HG03571 (cell line): Measurements from ENCODE around the gene NLRP13.

Experiments used
- ATAC-seq: cut with Tn5 transposase; IDR thresholded peaks from one replicate; pipeline ENCODE4 v1.9.1; 2021; ENCODE audit not compliant: unreplicated experiment

The NLRP13 gene

DNA sequence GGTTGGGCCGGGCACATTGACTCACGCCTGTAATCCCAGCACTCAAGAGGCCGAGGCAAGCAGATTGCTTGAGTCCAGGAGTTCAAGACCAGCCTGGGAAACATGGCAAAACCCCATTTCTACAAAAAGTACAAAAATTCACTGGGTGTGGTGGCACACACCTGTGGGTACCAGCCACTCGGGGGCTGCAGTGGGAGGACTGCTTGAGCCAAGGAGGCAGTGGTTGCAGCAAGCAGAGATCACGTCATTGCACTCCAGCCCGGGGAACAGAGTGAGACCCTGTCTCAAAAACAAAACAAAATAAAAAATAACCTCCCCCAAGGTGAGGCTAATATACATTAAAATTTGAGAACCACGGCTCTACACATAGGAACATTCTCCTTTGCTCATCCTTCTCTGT, 24.9 kb downstream of the NLRP13 start:
- no peak for ATAC-seq

DNA sequence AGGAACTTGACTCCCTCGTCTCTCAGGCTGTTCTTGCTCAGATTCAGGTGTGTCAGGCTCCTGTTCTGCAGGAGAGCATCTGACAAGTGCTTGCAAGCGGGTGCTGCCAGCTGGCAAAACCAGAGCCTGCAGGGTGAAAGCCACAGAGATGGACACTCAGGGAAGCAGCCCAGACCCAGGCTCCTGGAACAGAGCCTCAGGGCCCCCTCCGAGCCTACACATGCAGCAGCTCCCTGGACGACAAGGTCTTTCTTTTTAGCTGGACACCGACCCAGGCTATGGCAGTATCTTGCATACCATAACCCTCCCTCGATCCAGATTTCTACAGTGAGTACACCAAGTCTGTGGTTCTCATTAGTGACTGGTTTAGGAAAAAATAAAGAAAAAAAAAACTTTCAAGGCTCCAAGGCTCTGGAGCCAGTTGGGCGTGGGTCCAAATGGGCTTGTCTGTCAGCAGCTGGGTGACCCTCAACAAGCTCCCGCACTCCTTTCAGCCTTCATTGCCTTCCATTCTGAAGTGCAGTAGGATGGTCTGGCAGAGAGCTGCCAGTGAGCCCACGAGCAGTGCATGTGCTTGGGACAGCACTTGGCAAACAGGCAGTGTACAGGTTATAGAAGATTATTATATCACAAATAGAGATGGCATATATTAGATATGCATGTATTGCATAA, 29.9 kb downstream of the NLRP13 start:
- no peak for ATAC-seq

DNA sequence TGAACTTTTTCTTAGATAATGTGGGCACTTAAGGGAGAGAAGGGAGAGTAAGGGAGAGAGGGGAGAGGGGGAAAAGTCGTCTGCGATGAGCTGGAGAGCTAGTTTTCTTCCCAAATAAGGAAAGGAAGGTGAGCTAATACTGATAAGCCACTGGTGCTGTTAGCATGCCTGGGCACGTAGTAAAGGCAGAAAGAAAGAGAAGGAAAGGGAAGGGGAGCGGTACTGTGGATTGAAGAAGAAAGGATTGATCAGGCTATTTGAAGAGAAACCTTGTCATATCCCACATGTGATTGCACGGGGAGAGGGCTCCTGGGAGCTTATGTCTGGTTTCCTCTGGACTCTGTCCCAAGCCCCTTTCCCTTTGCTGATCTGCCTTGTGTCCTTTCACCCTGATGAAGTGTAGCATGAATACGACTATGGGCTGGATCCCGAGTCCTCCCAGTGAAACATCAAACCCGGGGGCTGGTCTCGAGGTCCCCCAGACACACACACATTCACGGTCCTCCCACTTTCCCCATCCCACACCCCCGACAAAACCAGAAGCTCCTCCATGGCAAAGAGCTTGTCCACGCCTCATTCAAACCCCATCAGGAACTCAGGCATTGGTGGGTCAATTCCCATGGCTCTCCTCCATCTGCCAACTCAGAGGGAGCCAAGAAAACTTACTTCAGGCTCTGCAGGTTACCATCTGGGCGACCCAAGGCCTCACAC, 30.6 kb downstream of the NLRP13 start:
- no peak for ATAC-seq

DNA sequence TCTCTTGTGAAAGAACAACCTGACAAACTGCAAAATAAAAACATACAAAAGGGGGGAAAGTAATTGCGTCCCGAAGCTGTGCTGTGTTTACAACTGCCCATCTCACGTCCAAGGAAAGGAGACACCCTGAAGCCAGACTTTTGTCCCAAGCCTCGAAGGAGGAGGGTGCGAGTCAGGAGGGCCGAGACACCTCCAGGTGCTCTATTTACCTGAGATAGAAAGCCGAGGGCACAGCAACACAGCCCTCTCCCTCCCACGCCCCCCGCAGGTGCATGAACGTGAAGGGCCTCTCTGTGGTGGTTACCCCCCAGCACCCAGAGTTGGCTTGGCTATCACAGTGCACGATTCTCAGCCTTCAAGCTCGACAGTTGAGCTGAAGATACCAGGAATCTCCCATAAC, 33.2 kb downstream of the NLRP13 start:
- no peak for ATAC-seq

DNA sequence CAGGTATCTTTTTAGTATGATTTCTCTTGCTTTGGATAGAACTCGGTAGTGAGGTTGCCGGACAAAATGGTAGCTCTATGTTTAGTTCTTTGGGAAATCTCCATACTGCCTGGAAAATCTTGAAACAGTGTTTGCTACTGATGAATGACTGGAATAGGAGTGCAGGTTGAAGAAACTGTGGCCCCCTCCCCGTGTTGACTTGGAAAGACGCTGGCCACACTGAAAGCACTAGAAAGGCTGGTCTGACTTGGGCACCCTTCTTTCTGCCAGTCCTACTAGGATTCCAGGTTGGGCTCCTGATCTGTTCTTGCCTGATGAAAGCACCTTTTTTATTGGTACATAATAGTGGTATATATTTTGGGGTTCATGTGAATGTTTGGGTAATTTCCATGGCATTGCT, 49.5 kb downstream of the NLRP13 start:
- no peak for ATAC-seq

DNA sequence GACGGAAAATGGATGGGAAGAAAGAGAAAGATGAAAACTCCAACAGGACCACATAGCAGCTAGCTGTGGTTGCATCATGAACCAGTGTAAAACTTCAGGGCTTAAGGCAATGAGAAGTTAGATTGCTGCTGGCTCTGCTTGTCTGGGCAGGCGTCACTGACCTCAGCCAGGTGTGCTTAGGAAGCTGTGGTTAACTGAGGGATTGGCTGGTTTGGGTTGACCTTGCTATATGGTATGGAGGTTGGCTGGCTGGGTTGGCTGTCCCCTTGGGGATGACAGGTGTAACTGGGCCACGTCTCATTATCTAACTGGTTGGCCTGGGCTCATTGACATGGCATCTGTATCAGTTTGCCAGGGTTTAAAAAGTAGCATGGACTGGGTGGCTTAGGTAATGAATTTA, 54.9 kb downstream of the NLRP13 start:
- ATAC-seq = no peak

DNA sequence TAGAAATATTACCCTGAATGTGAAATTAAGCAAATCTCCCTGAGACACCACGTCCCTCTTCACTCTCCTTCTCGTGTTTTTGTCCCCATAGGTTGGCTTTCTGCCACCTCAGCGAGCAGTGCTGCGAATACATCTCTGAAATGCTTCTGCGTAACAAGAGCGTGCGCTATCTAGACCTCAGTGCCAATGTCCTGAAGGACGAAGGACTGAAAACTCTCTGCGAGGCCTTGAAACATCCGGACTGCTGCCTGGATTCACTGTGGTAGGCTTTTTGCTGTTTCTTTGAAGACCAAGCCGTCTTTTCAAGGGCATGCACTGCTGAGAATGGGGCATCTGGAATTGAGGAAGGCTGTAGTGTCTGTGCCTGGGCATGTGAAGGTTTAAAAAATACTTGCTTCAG, 61.4 kb downstream of the NLRP13 start:
- no peak for ATAC-seq

DNA sequence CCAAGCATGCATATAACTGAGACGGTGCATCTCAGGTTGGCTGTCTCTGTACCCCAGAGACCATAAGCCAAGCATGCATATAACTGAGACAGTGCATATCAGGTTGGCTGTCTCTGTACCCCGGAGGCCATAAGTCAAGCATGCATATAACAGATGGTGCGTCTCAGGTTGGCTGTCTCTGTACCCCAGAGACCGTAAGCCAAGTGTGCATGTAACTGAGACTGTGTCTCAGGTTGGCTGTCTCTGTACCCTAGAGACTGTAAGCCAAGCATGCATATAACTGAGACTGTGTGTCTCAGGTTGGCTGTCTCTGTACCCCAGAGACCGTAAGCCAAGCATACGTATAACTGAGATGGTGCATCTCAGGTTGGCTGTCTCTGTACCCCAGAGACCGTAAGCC, 65.0 kb downstream of the NLRP13 start:
- ATAC-seq = no peak

GRCh38 chr19:55866521-55866920, 65.6 kb downstream of the NLRP13 start:
- no peak for ATAC-seq

GRCh38 chr19:55858969-55859368, 73.2 kb downstream of the NLRP13 start:
- no peak for ATAC-seq

GRCh38 chr19:55858401-55858800, 73.7 kb downstream of the NLRP13 start:
- no peak for ATAC-seq

- no peak for ATAC-seq
Measured at GRCh38 chr19:55857974-55858373, 74.2 kb downstream of the NLRP13 start.

DNA sequence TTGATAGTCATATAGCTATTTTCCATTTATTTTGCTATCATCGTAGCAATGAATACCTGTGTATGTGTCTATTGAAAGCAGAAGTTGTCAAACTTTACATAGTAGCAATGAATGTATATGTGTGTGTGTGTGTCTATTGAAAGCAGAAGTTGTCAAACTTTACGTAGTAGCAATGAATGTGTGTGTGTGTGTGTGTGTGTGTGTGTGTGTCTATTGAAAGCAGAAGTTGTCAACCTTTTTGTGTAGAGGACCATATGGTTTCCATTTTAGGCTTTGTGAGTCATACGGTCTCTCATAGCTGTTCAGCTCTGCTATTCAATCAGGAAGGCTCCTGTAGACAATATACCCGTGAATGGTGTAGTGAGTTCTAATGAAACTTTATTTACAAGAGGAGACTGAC, 75.0 kb downstream of the NLRP13 start:
- no peak for ATAC-seq

- ATAC-seq = no peak
Measured at GRCh38 chr19:55855160-55855559, 77.0 kb downstream of the NLRP13 start.
